Measurements from ENCODE around the gene REM1. TPM values are rescaled to one million over a fixed set of nuclear protein-coding genes. Genes with fewer than 3 reads are reported as not detected.
"Not testable (repeated sequence)": the region's sequence is repeated elsewhere in the genome, so short reads cannot be mapped to it uniquely, and the experiment has no call there.

Gene REM1
- total and polyA plus RNA-seq, 4 donors = 2.5 to 13.9 (median 13.2) TPM

DNA sequence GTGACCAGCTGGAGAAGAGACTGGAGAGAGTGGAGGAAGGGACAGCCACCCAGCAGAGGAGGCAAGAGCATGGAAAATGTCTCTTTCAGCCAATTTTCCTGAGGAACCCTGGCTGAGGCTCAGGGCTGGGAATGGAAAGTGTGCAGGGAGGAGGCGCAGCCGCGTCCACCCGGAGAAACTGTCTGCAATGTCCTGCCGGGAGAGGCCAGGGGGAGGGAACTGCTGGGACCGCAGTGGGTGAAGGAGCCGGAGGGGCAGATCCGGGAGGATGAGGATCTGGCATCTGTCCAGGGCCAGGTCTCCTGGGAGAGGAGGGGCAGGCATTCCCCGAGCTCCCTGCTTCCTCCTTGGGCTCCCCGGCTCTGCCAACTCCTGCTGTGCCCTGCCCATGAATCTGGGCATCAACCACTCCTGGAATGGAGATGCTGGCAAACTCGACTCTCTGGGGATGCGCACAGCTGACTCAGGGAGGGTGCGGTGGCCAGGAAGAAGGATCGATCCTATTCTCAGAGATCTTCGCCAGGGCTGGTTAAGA lies 21.7 kb downstream of the REM1 start:
- H3K36me3 ChIP-seq (ENCODE audit: control insufficient read depth in 1 of 2, insufficient read depth in 2 of 2, low read length in 1 of 2) = no peaks in the 10 kb centered on the region
- intact Hi-C loops (cut with DNase I) = no loop called here

DNA sequence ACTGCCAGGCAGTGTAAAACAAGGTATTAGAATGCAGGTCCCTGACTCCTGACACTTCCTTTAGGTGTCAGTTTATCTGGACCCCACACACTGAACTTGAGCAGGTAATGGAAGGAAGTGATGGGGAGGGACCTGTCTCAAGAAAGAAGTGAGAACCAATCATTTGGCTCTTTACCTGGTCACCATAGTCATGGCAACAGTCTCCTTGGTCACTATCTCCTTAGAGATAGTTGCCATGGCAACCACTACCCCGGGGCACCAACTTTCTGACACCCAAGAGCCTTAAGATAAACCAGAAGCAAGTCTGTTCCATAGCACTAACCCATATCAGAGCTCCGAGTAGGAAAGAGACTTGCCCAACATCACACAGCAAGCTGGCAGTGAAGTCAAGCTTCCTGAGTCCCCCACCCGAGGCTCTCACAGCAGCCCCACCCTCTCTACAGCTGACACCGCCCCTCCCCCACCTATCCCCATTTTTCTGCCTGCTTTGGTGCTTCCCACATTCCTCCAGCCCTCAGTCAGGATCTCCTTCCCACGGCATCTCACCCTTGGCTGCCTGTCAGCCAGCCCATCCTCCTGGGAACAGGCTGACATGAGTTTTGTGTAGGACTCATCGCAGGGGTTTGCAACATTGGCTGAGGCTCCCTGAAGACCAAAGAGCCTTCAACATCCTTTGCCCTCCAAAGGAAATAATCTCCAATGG lies 22.9 kb downstream of the REM1 start:
- intact Hi-C loops (cut with DNase I) = no loop called here
- no peak overlapping the region for H3K4me3 ChIP-seq (ENCODE audit: low read length in 2 of 2)
- peaks cover 0 to 4% of the 10 kb centered on the region in 2 donors for H3K4me1 ChIP-seq (ENCODE audit: control insufficient read depth in 1 of 2, insufficient read depth in 2 of 2, low read length in 2 of 2)
- DNase-seq (peak; percentile 59 to 87), ATAC-seq (ENCODE audit: low FRiP score) (no peak)
- WGBS, 2 donors = 14 to 25% methylated on average over 6 of the region's 6 CpGs
- no peaks in the 10 kb centered on the region for H3K9me3 ChIP-seq (ENCODE audit: control insufficient read depth, low read length)
- no peaks in the 10 kb centered on the region for H3K27me3 ChIP-seq (ENCODE audit: control insufficient read depth in 1 of 2, insufficient read depth in 2 of 2, low read length in 1 of 2)
- H3K27ac ChIP-seq (ENCODE audit: low read depth in 1 of 2, low read length in 2 of 2) = no peak overlapping the region
- H3K36me3 ChIP-seq (ENCODE audit: control insufficient read depth in 1 of 2, insufficient read depth in 2 of 2, low read length in 1 of 2) = no peaks in the 10 kb centered on the region

More for the DNA sequence above, 21.7 kb downstream of the REM1 start:
- DNase-seq (peak; percentile 94 to 95), ATAC-seq (ENCODE audit: low FRiP score) (peak; percentile 93)
- WGBS, 2 donors = 0 to 3% methylated on average over 15 of the region's 15 CpGs
- H3K27me3 ChIP-seq (ENCODE audit: control insufficient read depth in 1 of 2, insufficient read depth in 2 of 2, low read length in 1 of 2) = no peaks in the 10 kb centered on the region
- H3K4me3 ChIP-seq (ENCODE audit: low read length in 2 of 2) = peak overlapping the region in 1 of 2 donors; percentile 31
- H3K9me3 ChIP-seq (ENCODE audit: control insufficient read depth, low read length) = no peaks in the 10 kb centered on the region
- H3K27ac ChIP-seq (ENCODE audit: low read depth in 1 of 2, low read length in 2 of 2) = peak overlapping the region in 1 of 2 donors; percentile 83
- peaks cover 0 to 4% of the 10 kb centered on the region in 2 donors for H3K4me1 ChIP-seq (ENCODE audit: control insufficient read depth in 1 of 2, insufficient read depth in 2 of 2, low read length in 2 of 2)

DNA sequence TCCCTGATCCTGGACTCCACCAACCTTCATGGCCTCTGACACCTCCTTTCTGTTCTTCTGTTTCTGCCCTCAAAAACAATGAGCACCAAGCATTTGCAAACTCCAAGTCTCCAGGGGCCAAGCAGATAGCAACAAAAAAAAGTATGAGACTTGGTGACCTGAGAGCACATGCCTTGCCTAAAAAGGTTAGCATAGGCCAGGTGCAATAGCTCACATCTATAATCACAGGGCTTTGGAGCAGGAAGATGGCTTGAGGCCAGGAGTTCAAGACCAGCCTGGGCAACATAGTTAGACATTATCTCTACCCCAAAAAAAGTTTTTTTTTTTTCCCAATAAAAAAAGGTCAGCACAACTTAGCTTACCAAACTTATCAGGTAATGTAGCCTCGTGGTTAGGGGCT lies 25.4 kb downstream of the REM1 start:
- no peak for DNase-seq
- intact Hi-C loops (cut with DNase I) = no loop called here
- Histone ChIP-seq H3K4me3 (ENCODE audit: low read length in 2 of 2) (no peak overlapping the region), H3K9me3 (ENCODE audit: control insufficient read depth, low read length) (no peaks in the 10 kb centered on the region), H3K27me3 (ENCODE audit: control insufficient read depth in 1 of 2, insufficient read depth in 2 of 2, low read length in 1 of 2) (no peaks in the 10 kb centered on the region), H3K27ac (ENCODE audit: low read depth in 1 of 2, low read length in 2 of 2) (no peak overlapping the region), H3K36me3 (ENCODE audit: control insufficient read depth in 1 of 2, insufficient read depth in 2 of 2, low read length in 1 of 2) (no peaks in the 10 kb centered on the region), H3K4me1 (ENCODE audit: control insufficient read depth in 1 of 2, insufficient read depth in 2 of 2, low read length in 2 of 2) (peaks cover 0 to 4% of the 10 kb centered on the region in 2 donors)
- no peak for ATAC-seq (ENCODE audit: low FRiP score)
- 87 to 94% methylated on average over 1 of the region's 1 CpG for WGBS, 2 donors

DNA sequence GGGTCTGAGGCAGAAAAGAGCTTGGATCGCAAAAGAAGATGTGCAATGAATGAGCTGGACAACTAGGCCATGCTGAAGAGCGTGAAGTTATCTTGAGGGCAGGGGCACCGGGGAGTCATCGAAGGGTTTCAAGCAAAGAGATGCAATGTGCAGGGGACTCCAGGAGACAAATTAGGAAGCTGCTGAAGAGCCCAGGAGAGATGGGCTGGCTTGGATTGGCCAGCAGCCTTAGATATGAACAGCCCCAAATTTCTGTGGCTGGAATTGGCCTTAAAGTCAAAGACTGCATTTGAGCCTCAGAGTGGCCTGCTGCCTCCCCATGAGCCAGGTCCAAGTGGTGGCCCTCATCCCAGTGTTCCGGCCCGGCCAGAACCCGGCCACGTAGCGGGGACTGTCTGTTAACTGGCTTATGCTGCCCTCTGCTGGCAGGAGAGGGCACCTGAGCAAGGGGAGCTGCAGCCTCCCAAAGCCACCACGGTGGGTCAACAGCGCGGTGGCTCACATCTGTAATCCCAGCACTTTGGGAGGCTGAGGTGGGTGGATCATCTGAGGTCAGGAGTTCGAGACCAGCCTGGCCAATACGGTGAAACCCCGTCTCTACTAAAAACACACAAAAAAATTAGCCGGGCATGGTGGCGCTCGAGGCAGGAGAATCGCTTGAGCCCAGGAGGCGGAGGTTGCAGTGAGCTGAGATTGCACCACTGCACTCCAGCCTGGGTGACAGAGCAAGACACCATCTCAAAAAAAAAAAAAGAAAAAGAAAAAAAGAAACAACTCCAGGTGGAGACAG lies 28.0 kb downstream of the REM1 start:
- peak; percentile 94 to 96 for DNase-seq
- ATAC-seq (ENCODE audit: low FRiP score) = peak; percentile 98
- WGBS, 2 donors = 29 to 32% methylated on average over 20 of the region's 20 CpGs
- H3K36me3 ChIP-seq (ENCODE audit: control insufficient read depth in 1 of 2, insufficient read depth in 2 of 2, low read length in 1 of 2); H3K27me3 ChIP-seq (ENCODE audit: control insufficient read depth in 1 of 2, insufficient read depth in 2 of 2, low read length in 1 of 2); H3K4me1 ChIP-seq (ENCODE audit: control insufficient read depth in 1 of 2, insufficient read depth in 2 of 2, low read length in 2 of 2); H3K9me3 ChIP-seq (ENCODE audit: control insufficient read depth, low read length); H3K27ac ChIP-seq (ENCODE audit: low read depth in 1 of 2, low read length in 2 of 2); H3K4me3 ChIP-seq (ENCODE audit: low read length in 2 of 2): not testable (repeated sequence)
- intact Hi-C loops (cut with DNase I) = loop anchor here (2.0 kb wide), 1 partner anchor 42 kb away; no protein-coding TSS in a partner anchor

DNA sequence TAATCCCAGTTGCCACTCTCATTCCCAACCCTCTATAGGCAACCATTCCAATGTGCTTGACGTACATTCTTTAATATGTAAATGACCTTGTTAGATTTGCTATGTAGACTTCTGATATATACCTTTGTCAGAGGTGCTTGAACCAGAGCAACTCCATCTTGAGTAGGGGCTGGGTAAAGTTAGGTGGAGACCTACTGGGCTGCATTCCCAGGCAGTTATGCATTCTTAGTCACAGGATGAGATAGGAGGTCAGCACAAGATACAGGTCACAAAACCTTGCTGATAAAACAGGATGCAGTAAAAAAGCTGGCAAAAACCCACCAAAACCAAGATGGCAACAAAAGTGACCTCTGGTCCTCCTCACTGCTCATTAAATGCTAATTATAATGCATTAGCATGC lies 30.8 kb downstream of the REM1 start:
- no peaks in the 10 kb centered on the region for H3K36me3 ChIP-seq (ENCODE audit: control insufficient read depth in 1 of 2, insufficient read depth in 2 of 2, low read length in 1 of 2)
- H3K9me3 ChIP-seq (ENCODE audit: control insufficient read depth, low read length) = no peaks in the 10 kb centered on the region
- WGBS, 2 donors = 86 to 93% methylated on average over 1 of the region's 1 CpG
- no peak for ATAC-seq (ENCODE audit: low FRiP score)
- H3K4me3 ChIP-seq (ENCODE audit: low read length in 2 of 2) = no peak overlapping the region
- H3K4me1 ChIP-seq (ENCODE audit: control insufficient read depth in 1 of 2, insufficient read depth in 2 of 2, low read length in 2 of 2) = no peaks in the 10 kb centered on the region
- no peak overlapping the region for H3K27ac ChIP-seq (ENCODE audit: low read depth in 1 of 2, low read length in 2 of 2)
- no peak for DNase-seq
- intact Hi-C loops (cut with DNase I) = no loop called here
- H3K27me3 ChIP-seq (ENCODE audit: control insufficient read depth in 1 of 2, insufficient read depth in 2 of 2, low read length in 1 of 2) = no peaks in the 10 kb centered on the region

DNA sequence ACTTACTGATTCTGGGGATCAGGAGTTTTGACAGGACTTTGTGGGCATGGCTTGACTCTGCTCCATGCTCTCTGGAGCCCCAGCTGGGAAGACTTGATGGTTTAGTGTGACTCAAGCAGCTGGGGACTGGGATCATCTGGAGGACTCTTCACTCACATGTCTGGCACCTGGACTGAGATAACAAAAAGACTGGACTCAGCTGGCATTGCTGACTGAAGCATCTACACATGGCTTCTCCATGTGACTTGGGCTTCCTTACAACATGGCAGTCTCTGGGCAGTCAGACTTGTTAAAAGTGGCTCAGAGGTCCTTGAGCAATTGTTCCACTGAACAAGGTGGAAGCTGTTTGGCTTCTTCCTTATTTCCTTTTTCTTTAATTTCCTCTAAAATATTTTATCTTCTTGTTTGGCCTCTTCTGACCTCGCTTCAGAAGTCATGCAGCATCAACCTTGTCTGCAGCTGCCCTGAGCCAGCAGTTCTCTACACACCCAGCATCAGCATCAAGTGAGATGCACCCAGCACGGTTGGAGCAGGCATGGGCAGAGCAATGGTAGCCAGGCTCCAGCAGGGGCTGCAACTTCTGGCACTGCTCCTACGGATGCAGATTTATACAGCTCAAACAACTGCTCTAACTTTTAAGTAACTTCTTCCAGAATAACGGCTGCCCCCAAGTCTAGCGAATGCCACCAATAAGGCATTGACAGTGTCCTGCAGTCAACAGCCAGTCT lies 33.6 kb downstream of the REM1 start:
- Histone ChIP-seq H3K4me1 (ENCODE audit: control insufficient read depth in 1 of 2, insufficient read depth in 2 of 2, low read length in 2 of 2) (no peaks in the 10 kb centered on the region), H3K36me3 (ENCODE audit: control insufficient read depth in 1 of 2, insufficient read depth in 2 of 2, low read length in 1 of 2) (no peaks in the 10 kb centered on the region), H3K27ac (ENCODE audit: low read depth in 1 of 2, low read length in 2 of 2) (no peak overlapping the region), H3K9me3 (ENCODE audit: control insufficient read depth, low read length) (no peaks in the 10 kb centered on the region), H3K27me3 (ENCODE audit: control insufficient read depth in 1 of 2, insufficient read depth in 2 of 2, low read length in 1 of 2) (no peaks in the 10 kb centered on the region), H3K4me3 (ENCODE audit: low read length in 2 of 2) (no peak overlapping the region)
- 78 to 86% methylated on average over 5 of the region's 5 CpGs for WGBS, 2 donors
- intact Hi-C loops (cut with DNase I) = no loop called here
- DNase-seq (no peak), ATAC-seq (ENCODE audit: low FRiP score) (no peak)

DNA sequence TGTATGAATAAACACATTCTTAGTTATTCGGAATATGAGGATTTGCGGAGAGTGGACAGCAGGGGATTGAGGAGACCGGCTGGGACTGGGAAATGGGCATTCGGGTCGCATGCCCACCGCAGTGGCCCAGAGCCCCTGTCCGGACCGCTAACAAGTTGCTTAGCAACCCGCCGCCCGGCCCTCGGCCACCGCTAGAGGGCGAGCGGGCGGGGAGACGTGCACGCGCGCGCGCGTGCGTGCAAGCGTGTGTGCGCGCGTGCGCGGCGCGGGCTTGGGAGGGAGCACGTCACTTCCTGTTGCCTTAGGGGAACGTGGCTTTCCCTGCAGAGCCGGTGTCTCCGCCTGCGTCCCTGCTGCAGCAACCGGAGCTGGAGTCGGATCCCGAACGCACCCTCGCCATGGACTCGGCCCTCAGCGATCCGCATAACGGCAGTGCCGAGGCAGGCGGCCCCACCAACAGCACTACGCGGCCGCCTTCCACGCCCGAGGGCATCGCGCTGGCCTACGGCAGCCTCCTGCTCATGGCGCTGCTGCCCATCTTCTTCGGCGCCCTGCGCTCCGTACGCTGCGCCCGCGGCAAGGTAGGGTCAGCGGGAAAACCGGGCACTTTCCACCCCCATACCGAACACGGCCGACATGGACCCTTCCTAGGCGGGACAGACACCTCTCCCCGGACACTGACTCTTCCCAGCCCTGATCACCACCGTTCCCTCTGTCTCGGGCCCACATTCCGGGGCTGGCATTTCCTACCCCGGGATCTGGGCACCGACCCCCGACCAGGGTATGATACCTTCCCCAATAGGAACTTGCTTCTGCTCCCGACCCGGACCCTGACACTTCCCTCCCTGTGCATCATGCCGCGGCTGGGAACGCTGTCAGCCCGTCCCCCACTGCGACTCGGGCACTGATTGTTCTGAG lies 39.3 kb downstream of the REM1 start, which contains the start of gene HM13:
HM13 (plus strand) TSS at position 289 of the 918 bp plus-strand sequence; CDS start at position 399, 110 bp downstream.
- 0% methylated on average over 66 to 86 of the region's 86 CpGs for WGBS, 2 donors
- H3K27me3 ChIP-seq (ENCODE audit: control insufficient read depth in 1 of 2, insufficient read depth in 2 of 2, low read length in 1 of 2) = no peaks in the 10 kb centered on the region

More for the DNA sequence above, 39.3 kb downstream of the REM1 start, which contains the start of gene HM13:
- DNase-seq (peak; percentile 95 to 97), ATAC-seq (ENCODE audit: low FRiP score) (peak; percentile 97)
- no peaks in the 10 kb centered on the region for H3K36me3 ChIP-seq (ENCODE audit: control insufficient read depth in 1 of 2, insufficient read depth in 2 of 2, low read length in 1 of 2)
- H3K4me3 ChIP-seq (ENCODE audit: low read length in 2 of 2) = peak within 1 kb of the TSS; percentile 38 to 67
- H3K9me3 ChIP-seq (ENCODE audit: control insufficient read depth, low read length) = no peaks in the 10 kb centered on the region
- H3K4me1 ChIP-seq (ENCODE audit: control insufficient read depth in 1 of 2, insufficient read depth in 2 of 2, low read length in 2 of 2) = peaks cover 3 to 4% of the 10 kb centered on the region in 2 donors
- peak within 1 kb of the TSS in 1 of 2 donors; percentile 11 for H3K27ac ChIP-seq (ENCODE audit: low read depth in 1 of 2, low read length in 2 of 2)
- intact Hi-C loops (cut with DNase I) = no loop called here
